Globus pallidus (tissue), 1 donor: ENCODE measurements around the gene DUSP23.

Experiments used
- DNase-seq: peaks from one replicate; pipeline ENCODE4 v3.0.0-alpha.2; 2015; ENCODE audit warnings: low spot score

The DUSP23 gene

GRCh38 chr1:159828581-159829272 lies 48.0 kb downstream of the DUSP23 start:
- no peak for DNase-seq

- DNase-seq = peak; percentile 51
Measured at GRCh38 chr1:159829273-159829634, 48.5 kb downstream of the DUSP23 start.

- no peak for DNase-seq
Measured at GRCh38 chr1:159829822-159830465, 49.2 kb downstream of the DUSP23 start.

- no peak for DNase-seq
Measured at GRCh38 chr1:159830722-159831121, 50.0 kb downstream of the DUSP23 start.

GRCh38 chr1:159831412-159832141 lies 50.8 kb downstream of the DUSP23 start:
- DNase-seq = no peak
